HG03432 (cell line): Measurements from ENCODE around the gene RRAS2.
"Not testable (repeated sequence)": the region's sequence is repeated elsewhere in the genome, so short reads cannot be mapped to it uniquely, and the experiment has no call there.

Source experiments
- ATAC-seq: cut with Tn5 transposase; IDR thresholded peaks from one replicate; pipeline ENCODE4 v1.9.1; 2021; ENCODE audit warnings: mild to moderate bottlenecking, moderate library complexity; ENCODE audit not compliant: unreplicated experiment

RRAS2 gene

DNA sequence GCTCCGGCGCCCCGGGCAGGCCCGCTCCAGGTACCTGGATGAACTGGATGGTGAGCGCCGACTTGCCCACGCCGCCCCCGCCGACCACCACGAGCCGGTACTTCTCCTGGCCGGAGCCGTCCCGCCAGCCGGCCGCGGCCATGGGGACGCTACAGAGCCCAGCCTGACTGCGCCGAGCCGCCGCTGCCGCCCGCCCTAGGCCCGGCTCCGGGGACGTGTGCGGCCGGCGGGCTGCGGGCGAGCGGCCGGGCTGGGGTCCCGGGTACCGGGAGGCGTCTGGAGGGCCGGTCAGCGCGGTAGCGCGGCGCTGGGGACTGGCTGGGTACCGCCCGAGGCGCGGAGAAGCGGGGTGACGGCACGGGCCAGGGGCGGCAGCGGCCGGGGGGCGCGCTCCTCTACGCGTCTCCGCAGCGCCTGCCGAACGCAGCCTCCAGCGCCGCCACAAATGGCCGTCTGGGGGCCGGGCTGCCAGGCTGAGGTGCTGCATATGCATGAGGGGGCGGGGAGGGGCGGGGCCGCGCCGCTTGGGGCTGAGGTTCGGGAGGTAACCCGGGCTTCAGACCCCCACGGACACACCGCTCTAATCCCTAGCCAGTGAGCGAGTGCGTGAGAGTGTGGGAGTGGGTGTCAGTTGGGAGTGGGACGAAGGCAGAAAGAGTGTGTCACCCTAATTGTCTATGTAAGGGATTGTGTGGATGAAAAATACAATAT lies at the start of gene RRAS2:
RRAS2 (minus strand) TSS at position 455 of the 711 bp plus-strand sequence; CDS start at position 142, 313 bp downstream.
- ATAC-seq = peak; percentile 92

DNA sequence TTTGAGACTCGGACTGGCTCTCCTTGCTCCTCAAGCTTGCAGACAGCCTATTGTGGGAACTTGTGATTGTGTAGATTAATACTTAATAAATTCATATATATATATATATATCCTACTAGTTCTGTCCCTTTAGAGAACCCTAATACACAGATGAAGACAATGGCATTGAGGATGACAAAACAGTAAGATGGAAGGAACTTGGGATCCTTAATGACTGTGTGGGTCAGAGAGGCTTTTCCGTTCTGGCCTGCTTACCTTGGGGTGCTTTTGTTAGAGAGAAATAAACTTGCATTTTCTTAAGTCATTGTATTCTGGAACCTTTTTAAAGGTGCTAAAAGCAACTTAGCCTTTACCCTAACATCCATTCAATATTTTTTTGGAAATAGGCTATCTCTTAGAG lies 49.6 kb upstream of the RRAS2 start:
- no peak for ATAC-seq

DNA sequence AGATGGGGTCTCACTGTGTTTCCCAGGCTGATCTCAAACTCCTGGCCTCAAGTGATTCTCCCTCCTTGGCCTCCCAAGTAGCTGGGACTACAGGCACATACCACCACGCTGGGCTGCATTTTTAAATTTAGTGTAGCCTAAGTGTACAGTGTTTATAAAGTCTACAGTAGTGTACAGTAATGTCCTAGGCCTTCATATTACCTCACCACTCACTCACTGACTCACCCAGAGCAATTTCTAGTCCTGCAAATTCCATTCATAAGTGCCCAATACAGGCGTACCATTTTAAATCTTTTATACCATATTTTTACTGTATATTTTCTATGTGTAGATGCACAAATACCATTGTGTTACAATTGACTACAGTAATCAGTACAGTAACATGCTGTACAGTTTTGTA lies 47.1 kb upstream of the RRAS2 start:
- not testable (repeated sequence) for ATAC-seq

DNA sequence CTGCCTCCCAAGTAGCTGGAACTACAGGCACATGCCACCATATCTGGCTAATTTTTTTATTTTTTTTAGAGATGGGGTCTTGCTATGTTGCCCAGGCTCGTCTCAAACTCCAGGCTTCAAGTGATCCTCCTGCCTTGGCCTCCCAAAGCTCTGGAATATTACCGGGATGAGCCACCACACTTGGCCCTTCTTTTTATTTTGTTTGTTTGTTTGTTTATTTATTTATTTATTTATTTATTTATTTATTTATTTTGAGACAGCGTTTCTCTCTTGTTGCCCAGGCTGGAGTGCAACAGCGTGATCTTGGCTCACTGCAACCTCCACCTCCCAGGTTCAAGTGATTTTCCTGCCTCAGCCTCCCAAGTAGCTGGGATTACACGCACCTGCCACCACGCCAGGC lies 44.5 kb upstream of the RRAS2 start:
- not testable (repeated sequence) for ATAC-seq

DNA sequence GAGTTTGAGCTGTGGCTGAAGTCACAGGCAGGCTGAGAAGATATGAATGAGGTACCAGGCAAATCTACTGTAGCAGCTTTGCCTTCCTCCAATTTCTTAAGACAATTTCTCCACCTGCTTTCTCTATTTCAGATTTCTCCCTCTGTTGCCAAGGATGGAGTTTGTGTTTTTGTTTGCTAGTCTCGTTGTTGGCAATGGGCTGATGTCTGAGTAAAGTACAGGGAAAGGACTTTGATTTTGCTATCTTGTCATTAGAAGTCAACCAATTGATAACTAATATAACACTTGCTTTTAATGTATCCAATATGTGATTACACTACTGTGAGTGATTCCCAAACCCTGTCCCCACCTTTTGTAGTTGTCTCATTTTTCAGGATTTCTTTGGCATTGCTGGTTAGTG lies 40.1 kb upstream of the RRAS2 start:
- no peak for ATAC-seq

DNA sequence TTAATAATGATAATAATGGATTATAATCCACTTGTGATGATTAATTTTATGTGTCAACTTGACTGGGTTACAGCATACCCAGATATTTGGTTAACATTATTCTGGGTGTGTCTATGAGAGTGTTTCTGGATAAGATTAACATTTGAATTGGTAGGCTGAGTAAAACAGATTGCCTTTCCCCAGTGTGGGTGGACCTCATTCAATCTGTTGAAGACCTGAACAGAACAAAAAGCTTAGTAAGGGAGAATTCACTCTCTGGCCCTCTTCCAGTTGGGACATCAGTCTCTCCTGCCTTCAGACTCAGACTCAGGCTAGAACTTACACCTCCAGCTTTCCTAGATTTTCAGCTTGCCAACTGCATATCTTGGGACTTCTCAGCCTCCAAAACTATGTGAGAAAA lies 37.3 kb upstream of the RRAS2 start:
- ATAC-seq = no peak

DNA sequence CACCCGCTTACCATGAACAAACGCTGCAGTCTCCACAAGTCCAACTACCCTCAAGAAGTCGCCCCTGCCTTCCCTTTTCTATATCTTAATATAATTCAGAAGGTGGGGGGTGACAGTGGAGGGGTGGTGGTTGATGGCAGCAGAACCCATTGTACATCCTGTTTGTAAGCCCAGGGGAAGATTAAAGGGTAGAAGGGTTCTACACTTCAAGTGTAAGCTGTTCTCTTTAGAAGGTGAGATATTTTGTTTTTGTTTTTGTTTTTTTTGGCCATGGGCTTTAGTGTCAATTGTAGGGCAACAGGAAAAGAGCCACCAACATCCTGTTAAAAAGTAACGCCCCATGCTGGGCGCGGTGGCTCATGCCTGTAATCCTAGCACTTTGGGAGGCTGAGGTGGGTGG lies 34.9 kb upstream of the RRAS2 start:
- no peak for ATAC-seq

DNA sequence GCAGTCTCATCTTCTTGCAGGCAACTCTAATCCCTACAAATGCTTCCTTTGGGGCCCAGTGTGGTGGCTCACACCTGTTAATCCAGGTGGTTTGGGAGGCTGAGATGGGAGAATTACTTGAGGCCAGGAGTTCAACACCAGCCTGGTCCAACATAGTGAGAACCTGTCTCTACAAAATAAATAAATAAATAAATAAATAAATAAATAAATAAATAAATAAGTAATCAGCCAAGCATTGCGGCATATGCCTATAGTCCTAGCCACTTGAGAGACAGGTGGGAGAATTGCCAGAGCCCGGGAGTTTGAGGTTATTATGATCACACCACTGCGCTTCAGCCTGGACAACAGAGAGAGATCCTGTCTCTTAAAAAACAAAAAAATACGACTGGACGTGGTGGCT lies 34.1 kb upstream of the RRAS2 start:
- ATAC-seq = no peak

DNA sequence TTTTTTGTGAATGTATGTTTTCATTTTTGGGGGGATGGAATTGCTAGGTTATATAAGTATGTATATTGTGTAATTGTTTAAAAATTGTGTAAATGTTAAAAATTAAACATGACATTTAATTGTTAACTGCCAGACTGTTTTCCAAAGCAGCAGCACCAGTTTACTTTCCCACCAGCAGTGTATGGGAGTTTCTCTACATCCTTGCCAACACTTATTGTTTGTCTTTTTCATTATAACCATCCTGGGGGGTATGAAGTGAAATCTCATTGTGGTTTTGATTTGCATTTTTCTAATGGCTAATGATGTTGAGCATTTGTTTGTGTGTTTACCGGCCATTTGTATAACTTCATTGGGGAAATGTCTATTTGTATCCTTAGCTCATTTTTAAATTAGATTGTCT lies 31.7 kb upstream of the RRAS2 start:
- ATAC-seq = no peak

DNA sequence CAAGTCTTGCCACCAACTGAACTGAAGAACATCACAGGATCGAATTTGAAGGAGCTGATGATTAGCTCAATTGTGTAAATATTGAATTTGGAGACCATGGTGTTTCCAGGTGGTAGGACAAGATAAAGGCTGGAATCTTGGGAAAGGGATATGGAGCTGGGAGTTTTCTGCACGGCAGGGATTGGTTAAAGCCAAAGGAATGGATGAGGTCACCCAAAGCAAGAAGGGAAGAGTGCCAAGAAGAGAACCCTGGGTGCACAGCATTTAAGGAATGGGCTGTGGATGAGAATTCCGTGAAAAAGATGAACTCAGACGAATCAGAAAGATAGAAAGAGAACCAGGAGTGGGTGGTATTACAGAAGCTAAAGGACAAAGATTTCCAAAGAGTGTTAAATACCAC lies 29.4 kb upstream of the RRAS2 start:
- ATAC-seq = no peak

DNA sequence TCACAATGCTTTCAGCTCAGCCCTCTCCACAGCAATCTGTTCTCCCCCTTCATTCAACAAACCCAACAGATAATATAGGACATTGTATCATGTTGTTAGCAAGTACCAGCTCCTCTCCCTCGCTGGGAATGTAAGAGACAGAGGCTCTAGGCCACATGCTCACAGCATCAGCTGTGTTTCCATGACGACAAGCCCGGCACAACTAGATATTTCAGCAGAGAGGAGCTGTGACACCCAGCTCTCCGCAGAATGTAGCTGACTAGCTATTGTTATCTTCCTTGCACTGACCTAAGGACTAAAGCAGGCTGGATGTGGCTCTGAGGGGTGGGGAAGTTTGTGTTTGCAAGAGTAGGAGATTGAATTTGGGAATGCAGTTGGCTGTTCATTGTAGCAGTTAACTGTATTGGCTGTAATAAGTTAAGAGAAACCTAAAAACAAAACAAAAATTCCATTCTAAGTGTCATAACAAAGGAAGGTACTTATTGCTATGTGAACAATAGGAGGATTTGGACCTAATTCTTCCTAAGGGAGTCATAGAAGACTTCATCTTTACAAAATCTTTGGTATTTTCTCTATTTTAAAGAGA lies 28.0 kb upstream of the RRAS2 start:
- ATAC-seq = no peak

DNA sequence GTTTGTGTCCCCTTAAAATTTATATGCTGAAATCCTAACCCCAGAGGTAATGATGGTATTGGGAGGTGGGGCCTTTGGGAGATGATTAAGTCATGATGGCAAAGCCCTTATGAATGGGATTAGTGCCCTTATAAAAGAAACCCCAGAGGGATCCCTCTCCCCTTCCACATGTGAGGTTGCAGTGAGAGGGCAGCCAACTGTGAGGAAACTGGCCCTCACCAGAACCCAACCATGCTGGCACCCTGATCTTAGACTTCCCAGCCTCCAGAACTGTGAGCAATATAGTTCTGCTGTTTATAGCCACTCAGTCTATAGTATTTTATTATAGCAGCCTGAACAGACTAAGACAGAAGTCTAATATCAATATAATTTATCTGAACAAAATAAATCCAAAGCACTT lies 27.1 kb upstream of the RRAS2 start:
- ATAC-seq = no peak

DNA sequence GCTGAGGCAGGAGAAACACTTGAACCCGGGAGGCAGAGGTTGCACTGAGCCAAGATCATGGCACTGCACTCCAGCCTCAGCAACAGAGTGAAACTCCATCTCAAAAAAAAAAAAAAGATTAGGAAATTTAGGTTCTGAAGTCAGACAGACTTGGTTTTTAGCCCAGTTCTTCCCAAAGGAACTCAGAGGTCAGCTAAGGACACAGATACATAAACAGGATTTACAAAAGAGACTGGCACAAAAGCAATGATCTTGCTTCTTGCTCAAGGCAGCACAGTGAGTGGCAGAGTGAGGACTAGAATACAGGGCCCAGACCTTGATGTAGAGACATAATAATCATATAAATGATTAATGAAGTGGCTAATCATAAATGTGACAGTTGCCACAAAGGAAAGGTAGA lies 25.4 kb upstream of the RRAS2 start:
- ATAC-seq = no peak

DNA sequence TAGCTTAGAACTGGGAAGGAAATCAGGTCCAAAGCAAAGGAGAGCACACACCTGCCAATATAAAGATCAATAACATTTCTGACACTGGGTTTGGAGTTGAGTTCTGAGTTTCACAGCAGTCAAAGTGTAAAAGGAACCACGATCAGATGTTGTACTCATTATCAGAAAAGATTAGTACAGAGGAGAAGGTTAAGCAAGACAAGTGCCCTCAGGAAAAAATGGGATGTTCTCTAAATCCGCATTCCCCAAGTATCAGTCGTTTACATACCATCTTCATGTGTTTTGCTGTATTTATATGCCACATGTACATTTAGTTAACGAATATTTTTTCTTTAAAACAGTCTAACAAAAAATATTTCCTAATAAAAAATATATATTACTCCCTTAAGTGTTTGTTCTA lies 23.0 kb upstream of the RRAS2 start:
- no peak for ATAC-seq

DNA sequence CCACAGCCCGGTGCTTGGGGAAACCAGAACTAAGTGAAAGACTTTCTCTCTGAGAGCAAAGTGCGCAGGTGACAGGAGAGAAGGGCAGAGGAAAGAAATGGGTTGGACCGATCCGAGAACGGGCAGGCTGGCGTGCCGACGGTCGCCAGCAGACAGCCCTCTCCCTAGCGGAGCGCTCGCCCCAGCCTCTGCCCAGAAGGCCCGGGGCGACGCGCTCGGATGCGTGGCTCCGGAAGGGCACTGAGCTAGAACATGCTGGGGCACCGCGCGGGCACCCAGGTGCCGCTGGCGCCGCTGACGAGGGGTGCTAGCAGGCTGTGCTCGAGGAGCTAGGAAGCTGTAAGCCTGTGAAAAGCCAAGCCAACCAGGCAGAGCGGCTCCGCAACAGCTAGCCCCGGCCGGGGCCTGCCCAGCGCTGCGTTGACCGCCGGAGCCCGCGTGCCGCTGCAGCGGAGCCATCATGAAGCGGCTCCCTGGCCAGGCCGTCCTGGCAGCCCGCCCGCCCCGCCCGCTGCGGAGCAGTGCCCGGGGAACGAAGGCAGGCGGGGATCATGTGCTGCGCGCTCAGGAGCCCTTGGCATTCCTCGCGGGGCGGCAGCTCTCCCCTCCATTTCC lies 22.1 kb upstream of the RRAS2 start:
- peak; percentile 89 for ATAC-seq

DNA sequence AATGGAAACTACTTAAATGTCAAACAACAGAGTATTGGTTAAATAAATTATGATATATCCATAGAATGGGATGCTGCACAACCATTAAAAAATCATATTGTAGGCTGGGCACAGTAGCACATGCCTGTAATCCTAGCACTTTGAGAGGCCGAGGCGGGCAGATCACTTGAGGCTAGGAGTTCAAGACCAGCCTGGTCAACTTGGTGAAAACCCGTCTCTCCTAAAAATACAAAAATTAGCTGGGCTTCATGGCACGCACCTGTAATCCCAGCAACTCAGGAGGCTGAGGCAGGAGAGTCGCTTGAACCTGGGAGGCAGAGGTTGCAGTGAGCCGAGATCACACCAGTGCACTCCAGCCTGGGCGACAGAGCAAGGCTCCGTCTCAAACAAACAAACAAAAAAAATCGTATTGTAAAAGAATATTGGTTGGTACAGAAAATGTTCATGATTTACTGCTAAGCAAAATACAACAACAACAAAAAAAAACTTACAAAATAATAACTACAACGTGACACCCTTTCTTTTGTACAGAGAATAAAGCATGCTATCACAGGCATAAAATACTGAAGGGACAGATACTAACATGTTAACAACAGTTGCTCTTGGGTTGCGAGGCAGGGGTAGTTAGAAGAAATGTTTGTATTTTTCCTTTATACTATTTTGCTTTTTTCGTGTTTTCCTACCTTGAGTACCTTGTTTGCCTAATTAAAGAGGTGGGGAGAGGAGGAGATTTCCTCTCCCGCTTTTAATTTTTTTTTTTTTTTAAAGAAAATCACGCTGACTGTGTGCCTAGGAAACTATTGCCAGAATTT lies 21.3 kb upstream of the RRAS2 start:
- ATAC-seq = no peak

DNA sequence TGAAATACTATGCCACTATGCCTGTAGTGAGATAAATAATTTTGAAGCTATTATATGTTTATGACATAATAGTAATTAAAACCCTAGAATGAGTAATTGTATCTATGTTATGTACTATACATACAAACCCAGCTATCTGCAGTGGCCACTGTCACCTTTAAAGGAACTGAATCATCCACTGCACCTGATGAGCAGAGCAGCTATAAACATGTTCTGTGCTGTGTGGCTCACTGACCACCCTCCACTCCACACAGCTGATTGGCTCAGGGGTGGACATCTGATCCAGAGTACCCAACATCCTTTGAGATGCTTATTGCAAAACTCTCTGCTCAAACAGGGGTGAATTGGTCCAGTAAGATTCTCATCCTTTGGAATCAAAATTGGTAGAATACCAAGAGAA lies 19.2 kb upstream of the RRAS2 start:
- no peak for ATAC-seq

DNA sequence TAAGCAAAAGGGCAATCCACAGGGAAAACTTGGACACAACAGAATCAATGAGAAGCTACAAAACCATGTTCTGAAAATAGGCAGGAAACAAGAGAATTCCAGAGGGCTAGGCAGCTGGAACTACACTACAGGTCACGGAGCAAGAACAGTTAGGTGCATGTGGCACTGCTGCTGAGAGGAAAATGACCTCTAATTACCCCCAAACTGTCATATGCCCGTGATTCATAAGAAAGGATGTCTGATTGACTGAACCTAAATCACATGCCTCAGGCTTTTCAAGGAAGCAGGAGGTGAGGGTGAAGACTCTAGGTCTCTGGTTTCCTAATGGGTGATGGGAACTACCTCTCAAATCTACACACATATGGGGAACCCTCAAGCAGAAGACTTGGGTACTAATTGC lies 17.9 kb upstream of the RRAS2 start:
- no peak for ATAC-seq

DNA sequence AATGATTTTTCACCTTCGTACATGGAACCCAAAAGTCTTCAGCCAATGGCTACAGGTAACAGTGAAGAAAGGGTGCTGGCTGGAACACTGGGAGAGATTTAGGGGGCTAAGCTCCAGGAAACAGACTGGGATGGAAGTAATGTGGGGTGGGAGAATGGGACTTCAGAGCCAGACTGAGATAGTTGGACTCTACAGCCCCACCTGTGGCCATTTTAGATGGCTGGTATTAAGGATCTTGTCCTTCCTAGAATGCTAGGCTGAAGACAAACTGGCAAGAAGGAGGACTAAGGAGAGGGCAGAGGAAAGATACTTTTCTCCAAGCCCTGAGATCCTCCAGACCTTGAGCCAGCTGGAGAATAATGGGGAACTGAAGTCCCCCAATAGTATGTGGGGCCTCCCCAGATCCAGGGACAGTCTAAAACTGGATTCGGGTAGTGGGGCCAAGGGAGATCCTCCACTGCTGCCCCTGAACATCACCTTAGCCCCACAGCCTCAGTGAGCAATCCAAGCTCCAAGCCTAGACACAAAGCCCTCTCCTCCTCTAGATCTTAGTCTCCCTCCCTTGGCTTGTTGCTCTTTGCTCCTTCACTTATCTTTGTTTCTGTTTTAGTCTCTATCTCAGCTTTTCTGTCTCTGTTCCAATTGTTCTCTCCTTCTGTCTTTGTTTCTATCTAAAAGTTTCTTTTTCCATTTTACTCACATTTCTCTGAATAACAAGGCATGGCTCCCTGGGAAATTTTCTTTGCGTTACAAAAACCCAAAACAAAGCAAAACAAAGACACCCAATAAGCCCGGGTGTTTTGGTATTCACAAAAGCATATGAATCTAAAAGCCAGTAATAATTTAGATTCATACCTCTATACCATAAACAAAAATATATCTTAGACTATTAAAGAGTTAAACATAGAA lies 16.2 kb upstream of the RRAS2 start:
- ATAC-seq = no peak

DNA sequence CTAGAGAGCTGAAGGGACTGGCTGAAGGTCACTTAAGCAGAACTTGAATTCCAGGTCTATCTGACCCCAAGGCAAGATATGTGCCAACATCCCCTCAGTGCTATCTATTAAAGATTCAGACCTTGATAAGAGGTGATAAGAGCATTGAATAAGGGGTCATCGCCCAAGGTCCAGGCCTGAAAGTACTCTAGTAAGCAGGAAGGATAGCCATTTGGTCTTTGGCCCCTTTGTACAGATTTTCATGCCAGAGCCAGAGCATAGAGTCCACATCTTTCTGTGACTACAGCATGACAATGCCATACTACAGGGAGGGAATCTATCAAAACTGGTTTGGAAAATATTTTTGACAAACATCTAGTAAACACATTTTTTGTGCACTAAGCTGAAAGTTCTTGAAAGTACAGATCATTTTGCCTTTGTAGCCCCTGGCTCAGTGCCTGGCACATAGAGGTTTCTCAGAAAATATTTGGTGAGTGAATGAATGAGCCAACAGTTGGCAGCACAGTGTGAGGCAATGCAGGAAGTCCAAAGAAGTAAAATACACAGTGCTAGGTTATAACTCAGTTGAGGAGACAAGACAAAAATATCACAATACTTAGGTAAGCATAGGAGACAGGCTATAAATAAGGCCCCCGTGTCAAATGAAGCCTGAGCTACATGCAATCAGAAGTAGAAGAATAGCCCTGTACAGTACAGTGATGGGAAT lies 15.1 kb upstream of the RRAS2 start:
- ATAC-seq = no peak
